Endothelial cell of umbilical vein (primary cell): Measurements from ENCODE around the gene DCAF17. TPM values are rescaled to one million over a fixed set of nuclear protein-coding genes. Genes with fewer than 3 reads are reported as not detected.

Experiments
- BruUV-seq: library from RNA; stranded (reverse); fragments of 400-500 nt; replicated peaks from 2 replicates; lab custom pipeline; 2021; lab: Mats Ljungman, UMichigan
- CTCF ChIA-PET: fragments of 300-600, 350-600 bp; sonication (Branson Sonifier 250); formaldehyde crosslinking; loops from one replicate; lab custom pipeline; 2021; ENCODE audit warnings: antibody characterized with exemption, inconsistent platforms; lab: Charles Lee
- POLR2A ChIA-PET: fragments of 300-600, 350-600 bp; sonication (Branson Sonifier 250); formaldehyde crosslinking; loops from one replicate; lab custom pipeline; 2021; ENCODE audit warnings: antibody characterized with exemption, inconsistent platforms; lab: Charles Lee
- DNase-seq: peaks from one replicate; pipeline ENCODE4 v3.0.0-alpha.2; 2011; ENCODE audit warnings: low read depth, low spot score
- FAIRE-seq: peaks from 2 replicates; lab custom pipeline; 2011; peaks lifted over from hg19 to GRCh38; lab: Jason Lieb, UNC
- H2AFZ ChIP-seq: 2 replicates; pipeline ENCODE4 v1.6.0; 2012; ENCODE audit warnings: low read depth, low read length, control low read depth, inconsistent platforms
- H3K27ac ChIP-seq: 2 replicates; pipeline ENCODE4 v1.5.1; 2011; ENCODE audit warnings: low read depth, mild to moderate bottlenecking, control low read depth, low read length, moderate library complexity; ENCODE audit not compliant: insufficient read depth
- H3K27me3 ChIP-seq, 2 experiments: 2 replicates each; pipeline versions ENCODE4 v1.6.0 to v1.6.1; 2011; ENCODE audit warnings: low read length in 2 of 2, mixed read lengths in 1 of 2; ENCODE audit not compliant: control insufficient read depth in 2 of 2, insufficient read depth in 2 of 2
- H3K36me3 ChIP-seq, 2 experiments: 2 replicates in 1 of 2; 3 replicates in 1 of 2; pipeline ENCODE4 v1.5.1; 2011; ENCODE audit warnings: low read length in 2 of 2, mild to moderate bottlenecking in 1 of 2, moderate library complexity in 1 of 2; ENCODE audit not compliant: control insufficient read depth in 2 of 2, insufficient read depth in 2 of 2; ENCODE audit errors: extremely low read depth in 1 of 2
- H3K4me1 ChIP-seq: 3 replicates; pipeline ENCODE4 v1.5.1; 2011; ENCODE audit warnings: mild to moderate bottlenecking, low read length; ENCODE audit not compliant: control insufficient read depth, insufficient read depth; ENCODE audit errors: extremely low read depth
- H3K4me2 ChIP-seq: 2 replicates; pipeline ENCODE4 v1.6.1; 2011; ENCODE audit warnings: low read length, control low read depth, mixed read lengths; ENCODE audit not compliant: insufficient read depth
- H3K4me3 ChIP-seq, 3 experiments: fragments of 200-600 bp in 1 of 3; sonication (generic), shearing (Covaris generic) in 1 of 3; replicated peaks in 1 of 3; 2 replicates each; pipeline ENCODE4 v1.5.1; 2011 to 2016; ENCODE audit warnings: control low read depth in 3 of 3, low read length in 3 of 3, mild to moderate bottlenecking in 2 of 3, inconsistent platforms in 1 of 3, low read depth in 1 of 3, moderate library complexity in 1 of 3; ENCODE audit not compliant: insufficient read depth in 1 of 3
- H3K79me2 ChIP-seq: 2 replicates; pipeline ENCODE4 v1.6.0; 2012; ENCODE audit warnings: low read length, inconsistent platforms; ENCODE audit not compliant: control insufficient read depth, insufficient read depth
- H3K9ac ChIP-seq: replicated peaks from 2 replicates; pipeline ENCODE3; 2011; ENCODE audit warnings: low read length, control low read depth; ENCODE audit not compliant: insufficient read depth; ENCODE audit errors: extremely low read depth
- H3K9me1 ChIP-seq: replicated peaks from 3 replicates; pipeline ENCODE4 v1.6.0; 2011; ENCODE audit warnings: mild to moderate bottlenecking, low read length; ENCODE audit not compliant: control insufficient read depth, insufficient read depth; ENCODE audit errors: extremely low read depth
- H3K9me3 ChIP-seq: replicated peaks from 2 replicates; pipeline ENCODE4 v1.5.1; 2012; ENCODE audit warnings: low read length, inconsistent platforms; ENCODE audit not compliant: control insufficient read depth, insufficient read depth
- H4K20me1 ChIP-seq: replicated peaks from 2 replicates; pipeline ENCODE3; 2011; ENCODE audit warnings: mild to moderate bottlenecking, low read length; ENCODE audit not compliant: control insufficient read depth, insufficient read depth; ENCODE audit errors: extremely low read depth
- CTCF ChIP-seq, 2 donors: IDR thresholded peaks; 1 replicate in 1 of 2; 2 replicates in 1 of 2; pipeline ENCODE4 v1.5.1; 2011; ENCODE audit warnings: low read length in 2 of 2, mild to moderate bottlenecking in 2 of 2, moderate library complexity in 2 of 2, control low read depth in 1 of 2, inconsistent platforms in 1 of 2, low read depth in 1 of 2; ENCODE audit not compliant: insufficient read depth in 1 of 2; ENCODE audit errors: extremely low read depth in 1 of 2
- EZH2 ChIP-seq: IDR thresholded peaks from 2 replicates; pipeline ENCODE4 v1.6.1; 2012; ENCODE audit warnings: borderline replicate concordance, low read depth, mild to moderate bottlenecking, moderate library complexity, low read length, inconsistent platforms; ENCODE audit not compliant: severe bottlenecking
- FOS ChIP-seq: IDR thresholded peaks from 2 replicates; pipeline ENCODE4 v1.6.1; 2011; ENCODE audit warnings: mild to moderate bottlenecking, low read length, moderate library complexity, borderline replicate concordance; ENCODE audit not compliant: insufficient read depth
- GATA2 ChIP-seq: IDR thresholded peaks from 2 replicates; pipeline ENCODE4 v1.7.0; 2011; ENCODE audit warnings: low read depth, mild to moderate bottlenecking, moderate library complexity, mixed read lengths, low read length; ENCODE audit not compliant: insufficient read length, insufficient read depth
- JUN ChIP-seq: IDR thresholded peaks from 2 replicates; pipeline ENCODE4 v1.6.1; 2011; ENCODE audit warnings: borderline replicate concordance, low read depth; ENCODE audit not compliant: insufficient read length, insufficient read depth
- MYC ChIP-seq: IDR thresholded peaks from one replicate; pipeline ENCODE4 v1.6.1; 2011; ENCODE audit warnings: mild to moderate bottlenecking, low read depth, low read length
- POLR2A ChIP-seq: IDR thresholded peaks from 2 replicates; pipeline ENCODE4 v1.6.1; 2012; ENCODE audit warnings: low read depth, mild to moderate bottlenecking, control low read depth, low read length
- POLR2AphosphoS5 ChIP-seq: IDR thresholded peaks from 2 replicates; pipeline ENCODE4 v1.6.1; 2012; ENCODE audit warnings: low read depth, mild to moderate bottlenecking, control low read depth, low read length, moderate library complexity; ENCODE audit not compliant: insufficient read depth
- dilution Hi-C: fragments of 300-500 bp; cut with MboI; formaldehyde crosslinking; loops from one replicate; pipeline ENCODE4 v1.15.0; 2019; ENCODE audit warnings: low sequenced_read_pairs; ENCODE audit not compliant: extremely low pct_ligation_motif_present
- intact Hi-C: fragments of 100-400 bp; cut with micrococcal nuclease; formaldehyde crosslinking; loops from one replicate; pipeline ENCODE4 v1.10.0; 2022
- polyA plus RNA-seq, 4 experiments: library from polyadenylated mRNA; depleted of rRNA in 3 of 4; stranded (reverse) in 3 of 4; unstranded in 1 of 4; fragments of >200 nt; gene quantifications; 2 replicates each; pipeline versions ENCODE4 v1.2.1 to v1.2.3, GENCODE V29; 2011 to 2012; ENCODE audit warnings: missing spikeins in 1 of 4
- total RNA-seq: library from RNA; stranded (reverse); gene quantifications from 2 replicates; pipeline ENCODE4 v1.2.3, GENCODE V29; 2021
- TF ChIP-seq, protein P1 (sequence below): IDR thresholded peaks from 2 replicates; pipeline ENCODE4 v1.6.1; 2011; ENCODE audit not compliant: insufficient read depth, insufficient read length

Gene DCAF17
- total and polyA plus RNA-seq, 2 donors (not counting 3 experiments of a cell fraction or from before 2014, with no cell fraction given), result 4.6 to 14.9 TPM

- Histone ChIP-seq H3K4me2 (peak overlapping the region; percentile 38), H3K27ac (no peak overlapping the region), H3K9me3 (no peaks in the 10 kb centered on the region), H3K9ac (no peak overlapping the region), H3K9me1 (no peaks in the 10 kb centered on the region), H3K36me3 (no peaks in the 10 kb centered on the region), H3K27me3 (no peaks in the 10 kb centered on the region), H3K4me1 (peaks cover 29% of the 10 kb centered on the region), H3K79me2 (peaks cover 4% of the 10 kb centered on the region), H4K20me1 (no peaks in the 10 kb centered on the region), H2AFZ (no peak overlapping the region), H3K4me3 (no peak overlapping the region)
- dilution Hi-C loops, result no loop called here
- CTCF ChIA-PET, result interaction anchor here (0.6 to 1.4 kb wide), 5 partner anchors 9 to 324 kb away, joined by 3 to 9 read pairs (median 3); no protein-coding TSS in a partner anchor
- intact Hi-C loops, result no loop called here
- POLR2A ChIA-PET, result interaction anchor here (0.6 kb wide), 1 partner anchor 78 kb away, joined by 4 read pairs; no protein-coding TSS in a partner anchor
- no TSS peak for BruUV-seq
- peak; percentile 15 for FAIRE-seq
- no peak for DNase-seq
- TF ChIP-seq JUN (no peak), CTCF (IDR thresholded peaks at IDR 0.05; ENCODE audit: extremely low read depth in 1 of 2, insufficient read depth in 1 of 2, low read depth in 1 of 2, low read length in 2 of 2) (no peak), FOS (no peak), MYC (no peak), POLR2A (no peak), EZH2 (no peak), POLR2AphosphoS5 (no peak), GATA2 (no peak)
- TF ChIP-seq, protein P1, sequence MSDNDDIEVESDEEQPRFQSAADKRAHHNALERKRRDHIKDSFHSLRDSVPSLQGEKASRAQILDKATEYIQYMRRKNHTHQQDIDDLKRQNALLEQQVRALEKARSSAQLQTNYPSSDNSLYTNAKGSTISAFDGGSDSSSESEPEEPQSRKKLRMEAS, result no peak
These were observed 23.4 kb upstream of the DCAF17 start for GRCh38 chr2:171410624-171411023.
